ENCODE measurements around the gene HEATR3.

HEATR3 gene

GRCh38 chr16:50058091-50058771 lies 7.5 kb upstream of the HEATR3 start:
- no peak for DNase-seq

- DNase-seq: no peak
Observed at GRCh38 chr16:50059111-50059510, 6.7 kb upstream of the HEATR3 start.

- DNase-seq: no peak
Observed at GRCh38 chr16:50059669-50060068, 6.1 kb upstream of the HEATR3 start.

GRCh38 chr16:50061326-50061725 lies 4.4 kb upstream of the HEATR3 start:
- no peak for DNase-seq

- no peak for DNase-seq
Observed at GRCh38 chr16:50065241-50065623, 538 bp upstream of the HEATR3 start.

- no peak for DNase-seq
Observed at GRCh38 chr16:50066482-50067289, 916 bp downstream of the HEATR3 start.

GRCh38 chr16:50067290-50067853 lies 1.6 kb downstream of the HEATR3 start:
- peak; percentile 43 for DNase-seq

- DNase-seq: no peak
Observed at GRCh38 chr16:50068550-50068949, 2.8 kb downstream of the HEATR3 start.

- no peak for DNase-seq
Observed at GRCh38 chr16:50069060-50069459, 3.3 kb downstream of the HEATR3 start.

GRCh38 chr16:50071075-50071671 lies 5.4 kb downstream of the HEATR3 start:
- no peak for DNase-seq

- no peak for DNase-seq
Observed at GRCh38 chr16:50072730-50073129, 7.0 kb downstream of the HEATR3 start.

GRCh38 chr16:50079397-50080140 lies 13.8 kb downstream of the HEATR3 start:
- DNase-seq: no peak

- no peak for DNase-seq
Observed at GRCh38 chr16:50081428-50082018, 15.8 kb downstream of the HEATR3 start.

- no peak for DNase-seq
Observed at GRCh38 chr16:50083996-50084395, 18.2 kb downstream of the HEATR3 start.

GRCh38 chr16:50086176-50086575 lies 20.4 kb downstream of the HEATR3 start:
- no peak for DNase-seq

GRCh38 chr16:50088302-50088701 lies 22.5 kb downstream of the HEATR3 start:
- DNase-seq: no peak

GRCh38 chr16:50092891-50093290 lies 27.1 kb downstream of the HEATR3 start:
- no peak for DNase-seq

GRCh38 chr16:50093607-50094539 lies 28.1 kb downstream of the HEATR3 start:
- DNase-seq: peak; percentile 46

GRCh38 chr16:50096791-50097190 lies 31.0 kb downstream of the HEATR3 start:
- no peak for DNase-seq

- DNase-seq: no peak
Observed at GRCh38 chr16:50099957-50100648, 34.3 kb downstream of the HEATR3 start.
